HEK293T (cell line): ENCODE measurements around the gene KLK14.

Source experiments
- CTCF ChIA-PET: fragments of 350-600 bp; formaldehyde crosslinking; extraction: SDS; loops from one replicate; lab custom pipeline; 2021; ENCODE audit warnings: antibody characterized with exemption, inconsistent platforms; lab: Yijun Ruan, JAX
- POLR2A ChIA-PET: fragments of 350-600 bp; formaldehyde crosslinking; extraction: SDS; loops from one replicate; lab custom pipeline; 2020; ENCODE audit warnings: antibody characterized with exemption, inconsistent platforms; lab: Yijun Ruan, JAX
- DNase-seq: peaks from one replicate; pipeline ENCODE4 v3.0.0; 2012; ENCODE audit warnings: mixed read lengths; ENCODE audit errors: extremely low spot score
- ARNT ChIP-seq: fragments of 450-650 bp; IDR thresholded peaks from 2 replicates; pipeline ENCODE4 v1.6.1; 2017; ENCODE audit warnings: mild to moderate bottlenecking
- BHLHE40 ChIP-seq: fragments of 450-650 bp; IDR thresholded peaks from 2 replicates; pipeline ENCODE4 v1.6.1; 2016; ENCODE audit warnings: mild to moderate bottlenecking, moderate library complexity, borderline replicate concordance
- CTBP1 ChIP-seq: fragments of 450-650 bp; IDR thresholded peaks from 2 replicates; pipeline ENCODE4 v1.6.1; 2016; ENCODE audit warnings: borderline replicate concordance
- ELF4 ChIP-seq: fragments of 450-650 bp; IDR thresholded peaks from 2 replicates; pipeline ENCODE4 v1.6.1; 2017; ENCODE audit warnings: antibody characterized with exemption
- FOXA1 ChIP-seq: fragments of 450-650 bp; IDR thresholded peaks from 2 replicates; pipeline ENCODE4 v1.6.1; 2016; ENCODE audit warnings: mild to moderate bottlenecking
- FOXK2 ChIP-seq: fragments of 450-650 bp; IDR thresholded peaks from 2 replicates; pipeline ENCODE4 v1.6.1; 2016; ENCODE audit warnings: mild to moderate bottlenecking
- FOXM1 ChIP-seq: fragments of 450-650 bp; IDR thresholded peaks from 2 replicates; pipeline ENCODE4 v1.6.1; 2017; ENCODE audit warnings: mild to moderate bottlenecking, borderline replicate concordance
- HDGF ChIP-seq: fragments of 450-650 bp; IDR thresholded peaks from 2 replicates; pipeline ENCODE4 v1.6.1; 2017; ENCODE audit warnings: antibody characterized with exemption, borderline replicate concordance
- L3MBTL2 ChIP-seq: fragments of 450-650 bp; conservative IDR thresholded peaks from 2 replicates; pipeline ENCODE4 v1.6.1; 2016; ENCODE audit warnings: mild to moderate bottlenecking
- LEF1 ChIP-seq: fragments of 450-650 bp; IDR thresholded peaks from 2 replicates; pipeline ENCODE4 v1.6.1; 2017; ENCODE audit warnings: mild to moderate bottlenecking, borderline replicate concordance
- NFRKB ChIP-seq: fragments of 450-650 bp; IDR thresholded peaks from 2 replicates; pipeline ENCODE4 v1.6.1; 2016; ENCODE audit warnings: mild to moderate bottlenecking, moderate library complexity
- PKNOX1 ChIP-seq: fragments of 450-650 bp; IDR thresholded peaks from 2 replicates; pipeline ENCODE4 v1.6.1; 2016
- SP1 ChIP-seq: fragments of 450-650 bp; IDR thresholded peaks from 2 replicates; pipeline ENCODE4 v1.6.1; 2017
- SUZ12 ChIP-seq: fragments of 450-650 bp; IDR thresholded peaks from 2 replicates; pipeline ENCODE4 v1.6.1; 2016; ENCODE audit warnings: mild to moderate bottlenecking
- TARDBP ChIP-seq: fragments of 450-650 bp; IDR thresholded peaks from 2 replicates; pipeline ENCODE4 v1.6.1; 2016
- ZNF384 ChIP-seq: fragments of 450-650 bp; IDR thresholded peaks from 2 replicates; pipeline ENCODE4 v1.6.1; 2016

KLK14 gene

GRCh38 chr19:51066393-51067186 lies 16.1 kb downstream of the KLK14 start:
- TF ChIP-seq FOXK2 (no peak), HDGF (no peak), CTBP1 (no peak)
- DNase-seq: no peak
- POLR2A ChIA-PET: no interaction called here
- CTCF ChIA-PET: no interaction called here

- CTCF ChIA-PET: no interaction called here
- no peak for DNase-seq
- TF ChIP-seq NFRKB: no peak
- no peak for TF ChIP-seq BHLHE40
- no peak for TF ChIP-seq ARNT
- no peak for TF ChIP-seq ZNF384
- TF ChIP-seq CTBP1: no peak
- TF ChIP-seq FOXK2: no peak
- TF ChIP-seq L3MBTL2: no peak
- no peak for TF ChIP-seq FOXM1
- TF ChIP-seq SUZ12: no peak
- POLR2A ChIA-PET: interaction anchor here (1.4 kb wide), 1 partner anchor 48 kb away, joined by 3 read pairs; no protein-coding TSS in a partner anchor
Observed at GRCh38 chr19:51065221-51065960, 17.3 kb downstream of the KLK14 start.

GRCh38 chr19:51064534-51065220 lies 18.0 kb downstream of the KLK14 start, which contains the start of gene KLK13:
Gene KLK13 (minus strand): TSS chr19:51065092. CDS start chr19:51065067, 25 bp downstream.
- TF ChIP-seq TARDBP (no peak), ELF4 (no peak), FOXA1 (no peak), NFRKB (no peak), SP1 (no peak), BHLHE40 (no peak), PKNOX1 (no peak), CTBP1 (no peak), FOXM1 (no peak), L3MBTL2 (no peak), ARNT (no peak), FOXK2 (no peak), HDGF (no peak)
- CTCF ChIA-PET: no interaction called here
- peak; percentile 26 for DNase-seq
- POLR2A ChIA-PET: interaction anchor here (1.4 kb wide), 1 partner anchor 48 kb away, joined by 3 read pairs; no protein-coding TSS in a partner anchor

- TF ChIP-seq FOXA1: no peak
- no peak for TF ChIP-seq L3MBTL2
- CTCF ChIA-PET: no interaction called here
- POLR2A ChIA-PET: no interaction called here
- no peak for DNase-seq
Observed at GRCh38 chr19:51063664-51064063, 19.0 kb downstream of the KLK14 start.

GRCh38 chr19:51060973-51061372 lies 21.7 kb downstream of the KLK14 start:
- ChIA-PET CTCF (no interaction called here), POLR2A (no interaction called here)
- no peak for DNase-seq
- TF ChIP-seq BHLHE40: no peak

GRCh38 chr19:51060336-51060735 lies 22.4 kb downstream of the KLK14 start:
- DNase-seq: no peak
- TF ChIP-seq BHLHE40 (no peak), FOXM1 (no peak), NFRKB (no peak), FOXK2 (no peak), ARNT (no peak), SUZ12 (no peak), ELF4 (no peak), CTBP1 (no peak), SP1 (no peak), TARDBP (no peak), L3MBTL2 (no peak), LEF1 (no peak), HDGF (no peak), FOXA1 (no peak), ZNF384 (no peak), PKNOX1 (no peak)
- ChIA-PET POLR2A (no interaction called here), CTCF (no interaction called here)

GRCh38 chr19:51059715-51060114 lies 23.0 kb downstream of the KLK14 start:
- POLR2A ChIA-PET: no interaction called here
- TF ChIP-seq NFRKB: no peak
- CTCF ChIA-PET: no interaction called here
- DNase-seq: no peak
